ENCODE results near the gene VPS4A.

VPS4A gene

GRCh38 chr16:69368866-69369265 is 57.7 kb downstream of the VPS4A start:
- DNase-seq = no peak

DNA sequence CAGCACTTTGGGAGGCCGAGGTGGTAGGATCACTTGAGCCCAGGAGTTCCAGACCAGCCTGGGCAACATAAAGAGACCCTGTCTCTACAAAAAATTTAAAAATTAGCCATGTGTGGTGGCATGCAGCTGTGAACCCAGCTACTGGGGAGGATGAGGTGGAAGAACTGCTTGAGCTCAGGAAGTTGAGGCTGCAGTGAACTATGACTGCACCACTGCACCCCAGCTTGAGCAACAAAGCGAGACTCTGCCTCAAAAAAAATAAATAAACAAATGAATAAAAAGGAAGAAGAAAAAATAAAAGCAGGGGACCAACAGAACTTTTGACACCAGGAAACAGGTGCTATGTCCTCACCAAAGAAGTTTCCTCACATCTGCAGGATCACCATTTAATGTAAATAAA is 60.4 kb downstream of the VPS4A start:
- no peak for DNase-seq

- DNase-seq = no peak
These were observed 61.9 kb downstream of the VPS4A start for GRCh38 chr16:69373019-69373418.
